Astrocyte (in vitro differentiated cells and primary cell): ENCODE data around the gene GCKR. TPM values are rescaled to one million over a fixed set of nuclear protein-coding genes. Genes with fewer than 3 reads are reported as not detected.

Experiments
- DNase-seq: peaks from one replicate; pipeline ENCODE4 v3.0.0-alpha.2; 2010; ENCODE audit warnings: low read depth
- FAIRE-seq: peaks from 2 replicates; lab custom pipeline; 2011; peaks lifted over from hg19 to GRCh38; lab: Jason Lieb, UNC
- H2AFZ ChIP-seq: 2 replicates; pipeline ENCODE4 v1.6.0; 2012; ENCODE audit warnings: low read depth, low read length, inconsistent platforms
- H3K27ac ChIP-seq: 2 replicates; pipeline ENCODE4 v1.5.1; 2011; ENCODE audit warnings: low read depth, low read length, inconsistent platforms
- H3K27me3 ChIP-seq: 2 replicates; pipeline ENCODE4 v1.6.0; 2011; ENCODE audit warnings: low read length, inconsistent platforms; ENCODE audit not compliant: insufficient read depth
- H3K36me3 ChIP-seq: 2 replicates; pipeline ENCODE4 v1.5.1; 2011; ENCODE audit warnings: low read length, inconsistent platforms; ENCODE audit not compliant: insufficient read depth
- H3K4me1 ChIP-seq: 2 replicates; pipeline ENCODE4 v1.5.1; 2011; ENCODE audit warnings: low read length, inconsistent platforms; ENCODE audit not compliant: insufficient read depth
- H3K4me2 ChIP-seq: 2 replicates; pipeline ENCODE4 v1.6.0; 2012; ENCODE audit warnings: low read length, inconsistent platforms
- H3K4me3 ChIP-seq: 2 replicates; pipeline ENCODE4 v1.5.1; 2011; ENCODE audit warnings: low read depth, mild to moderate bottlenecking, low read length, inconsistent platforms; ENCODE audit not compliant: insufficient read depth
- H3K79me2 ChIP-seq: 2 replicates; pipeline ENCODE4 v1.6.0; 2012; ENCODE audit warnings: mild to moderate bottlenecking, low read length, inconsistent platforms; ENCODE audit not compliant: insufficient read depth
- H3K9ac ChIP-seq: 2 replicates; pipeline ENCODE4 v1.6.0; 2012; ENCODE audit warnings: mild to moderate bottlenecking, low read length, inconsistent platforms
- H3K9me3 ChIP-seq: 2 replicates; pipeline ENCODE4 v1.5.1; 2012; ENCODE audit warnings: low read depth, mild to moderate bottlenecking, low read length, inconsistent platforms; ENCODE audit not compliant: insufficient read depth
- H4K20me1 ChIP-seq: 2 replicates; pipeline ENCODE4 v1.6.0; 2012; ENCODE audit warnings: low read length, inconsistent platforms; ENCODE audit not compliant: insufficient read depth
- H3K27ac Mint-ChIP-seq: one replicate; pipeline ENCODE4 v1.8.0; 2021; ENCODE audit warnings: mild to moderate bottlenecking, mixed read lengths; ENCODE audit not compliant: unreplicated experiment
- H3K27me3 Mint-ChIP-seq: one replicate; pipeline ENCODE4 v1.8.0; 2021; ENCODE audit warnings: low read depth, mixed read lengths; ENCODE audit not compliant: unreplicated experiment
- H3K36me3 Mint-ChIP-seq: one replicate; pipeline ENCODE4 v1.8.0; 2021; ENCODE audit warnings: low read depth, mixed read lengths; ENCODE audit not compliant: unreplicated experiment
- H3K4me1 Mint-ChIP-seq: one replicate; pipeline ENCODE4 v1.8.0; 2021; ENCODE audit warnings: low read depth, mixed read lengths; ENCODE audit not compliant: unreplicated experiment
- H3K4me3 Mint-ChIP-seq: one replicate; pipeline ENCODE4 v1.8.0; 2021; ENCODE audit warnings: mild to moderate bottlenecking, moderate library complexity, mixed read lengths; ENCODE audit not compliant: unreplicated experiment
- H3K9me3 Mint-ChIP-seq: one replicate; pipeline ENCODE4 v1.8.0; 2021; ENCODE audit warnings: mild to moderate bottlenecking, mixed read lengths; ENCODE audit not compliant: unreplicated experiment
- EZH2 ChIP-seq: IDR thresholded peaks from 2 replicates; pipeline ENCODE4 v1.6.1; 2012; ENCODE audit warnings: mild to moderate bottlenecking, low read length, inconsistent platforms; ENCODE audit not compliant: insufficient read depth
- total RNA-seq: library from RNA; stranded (reverse); gene quantifications from 2 replicates; pipeline ENCODE4 v1.2.1, GENCODE V29; 2021
- TF ChIP-seq, protein P1 (sequence below): IDR thresholded peaks from 2 replicates; pipeline ENCODE4 v1.5.1; 2011; ENCODE audit warnings: low read depth, mild to moderate bottlenecking, inconsistent platforms, low read length, moderate library complexity; ENCODE audit not compliant: insufficient read depth

The GCKR gene
- total RNA-seq, 1 donor from 2014 or later: not detected

DNA sequence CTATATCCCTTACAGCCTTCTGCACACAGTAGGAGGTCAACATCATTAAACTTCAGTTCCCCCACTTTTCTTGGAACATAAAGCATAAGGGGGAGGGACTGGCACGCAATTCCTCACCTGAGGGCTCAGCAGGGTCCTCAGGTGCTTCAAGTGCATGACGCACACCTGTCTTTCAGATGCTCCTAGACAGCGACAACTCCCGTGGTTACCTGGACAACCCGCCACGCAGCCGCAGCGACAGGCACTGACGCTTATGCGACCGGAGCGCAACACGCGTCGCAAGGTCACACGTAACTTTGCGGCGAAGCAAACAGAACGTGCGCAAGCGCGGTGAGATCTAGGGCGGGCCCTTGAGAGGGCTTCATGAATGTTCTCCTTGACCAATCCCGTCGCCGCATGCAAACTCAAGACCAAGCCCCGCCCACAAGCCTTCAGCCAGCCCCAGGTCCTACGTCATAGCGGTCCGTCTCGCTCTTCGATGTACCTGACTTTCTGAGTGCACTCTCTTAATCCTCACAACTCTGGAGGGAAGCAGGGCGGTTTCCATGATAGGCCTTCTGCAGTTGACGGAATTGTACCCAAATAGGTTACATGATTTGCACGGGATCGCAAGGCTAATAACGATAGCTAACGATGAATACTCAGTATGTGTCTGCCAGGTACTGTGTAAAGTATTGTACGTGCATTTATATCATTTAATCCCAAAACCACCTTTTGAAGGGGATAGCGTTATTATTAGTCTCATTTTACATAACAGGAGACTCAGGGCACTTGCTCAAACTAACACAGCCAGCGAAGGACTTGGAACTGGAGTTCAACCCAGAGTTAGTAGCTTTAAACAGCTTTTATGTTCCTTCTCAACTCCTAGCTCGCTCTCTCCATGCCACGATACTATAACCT lies 6.9 kb upstream of the GCKR start, which contains the start of gene IFT172:
Gene IFT172 (minus strand): TSS at position 246 of the 900 bp plus-strand sequence. CDS start 90 bp downstream, at position 156.
- H3K4me1 ChIP-seq: peaks cover 17% of the 10 kb centered on the region
- H3K9me3 ChIP-seq: no peaks in the 10 kb centered on the region
- peaks cover 2% of the 10 kb centered on the region for H3K36me3 Mint-ChIP-seq
- peak within 1 kb of the TSS; percentile 66 for H3K27ac ChIP-seq
- H3K4me3 Mint-ChIP-seq: peak within 1 kb of the TSS; percentile 92
- no peaks in the 10 kb centered on the region for H4K20me1 ChIP-seq
- peak within 1 kb of the TSS; percentile 95 for H3K4me2 ChIP-seq
- peaks cover 1% of the 10 kb centered on the region for H3K9me3 Mint-ChIP-seq
- no peaks in the 10 kb centered on the region for H3K27me3 ChIP-seq
- no peaks in the 10 kb centered on the region for H3K4me1 Mint-ChIP-seq
- peaks cover 2% of the 10 kb centered on the region for H3K27me3 Mint-ChIP-seq
- H3K9ac ChIP-seq: peak within 1 kb of the TSS; percentile 83
- FAIRE-seq: peak; percentile 73
- H2AFZ ChIP-seq: peak within 1 kb of the TSS; percentile 96
- peak; percentile 94 for DNase-seq
- no peaks in the 10 kb centered on the region for H3K36me3 ChIP-seq
- peaks cover 10% of the 10 kb centered on the region for H3K79me2 ChIP-seq
- peak within 1 kb of the TSS; percentile 89 for H3K4me3 ChIP-seq
- peak within 1 kb of the TSS; percentile 89 for H3K27ac Mint-ChIP-seq
- TF ChIP-seq, protein P1, sequence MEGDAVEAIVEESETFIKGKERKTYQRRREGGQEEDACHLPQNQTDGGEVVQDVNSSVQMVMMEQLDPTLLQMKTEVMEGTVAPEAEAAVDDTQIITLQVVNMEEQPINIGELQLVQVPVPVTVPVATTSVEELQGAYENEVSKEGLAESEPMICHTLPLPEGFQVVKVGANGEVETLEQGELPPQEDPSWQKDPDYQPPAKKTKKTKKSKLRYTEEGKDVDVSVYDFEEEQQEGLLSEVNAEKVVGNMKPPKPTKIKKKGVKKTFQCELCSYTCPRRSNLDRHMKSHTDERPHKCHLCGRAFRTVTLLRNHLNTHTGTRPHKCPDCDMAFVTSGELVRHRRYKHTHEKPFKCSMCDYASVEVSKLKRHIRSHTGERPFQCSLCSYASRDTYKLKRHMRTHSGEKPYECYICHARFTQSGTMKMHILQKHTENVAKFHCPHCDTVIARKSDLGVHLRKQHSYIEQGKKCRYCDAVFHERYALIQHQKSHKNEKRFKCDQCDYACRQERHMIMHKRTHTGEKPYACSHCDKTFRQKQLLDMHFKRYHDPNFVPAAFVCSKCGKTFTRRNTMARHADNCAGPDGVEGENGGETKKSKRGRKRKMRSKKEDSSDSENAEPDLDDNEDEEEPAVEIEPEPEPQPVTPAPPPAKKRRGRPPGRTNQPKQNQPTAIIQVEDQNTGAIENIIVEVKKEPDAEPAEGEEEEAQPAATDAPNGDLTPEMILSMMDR: no peak
- no peak for TF ChIP-seq EZH2

DNA sequence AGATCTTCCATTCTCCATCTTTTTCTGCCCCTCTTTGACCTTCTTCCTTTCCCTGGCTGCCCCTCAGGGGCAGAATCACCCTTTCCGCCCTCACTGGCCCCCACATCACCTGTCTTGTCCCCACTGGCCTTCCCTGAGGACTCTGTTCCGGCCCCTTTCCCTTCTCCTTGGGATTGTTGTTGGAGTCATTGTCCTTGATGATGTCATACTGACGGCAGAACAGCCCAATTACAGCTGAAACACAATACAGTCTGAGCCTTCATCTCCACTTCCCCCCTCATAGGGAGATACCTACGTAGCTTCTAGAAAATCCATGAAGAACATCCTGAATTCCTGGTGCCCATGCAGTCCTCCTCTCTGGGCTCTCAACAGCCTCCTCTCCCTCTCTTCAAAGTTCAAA lies 4.1 kb upstream of the GCKR start:
- no peak overlapping the region for H3K4me3 Mint-ChIP-seq
- no peaks in the 10 kb centered on the region for H3K4me1 Mint-ChIP-seq
- no peak for TF ChIP-seq EZH2
- TF ChIP-seq, protein P1: no peak

More for the DNA sequence above, 4.1 kb upstream of the GCKR start:
- Histone ChIP-seq H3K4me1 (peaks cover 17% of the 10 kb centered on the region), H3K79me2 (peaks cover 10% of the 10 kb centered on the region), H3K9me3 (no peaks in the 10 kb centered on the region), H3K4me2 (no peak overlapping the region), H3K4me3 (no peak overlapping the region), H3K9ac (no peak overlapping the region), H3K27ac (no peak overlapping the region), H3K36me3 (no peaks in the 10 kb centered on the region), H3K27me3 (no peaks in the 10 kb centered on the region), H4K20me1 (no peaks in the 10 kb centered on the region), H2AFZ (no peak overlapping the region)
- Mint-ChIP-seq H3K36me3 (peaks cover 2% of the 10 kb centered on the region), H3K27ac (no peak overlapping the region), H3K9me3 (peaks cover 4% of the 10 kb centered on the region), H3K27me3 (peaks cover 17% of the 10 kb centered on the region)
- FAIRE-seq: no peak
- DNase-seq: no peak
